GM18520 (cell line): ENCODE results near the gene SLC12A7.

Source experiments
- ATAC-seq: cut with Tn5 transposase; IDR thresholded peaks from one replicate; pipeline ENCODE4 v1.9.1; 2021; ENCODE audit not compliant: unreplicated experiment

Gene SLC12A7

DNA sequence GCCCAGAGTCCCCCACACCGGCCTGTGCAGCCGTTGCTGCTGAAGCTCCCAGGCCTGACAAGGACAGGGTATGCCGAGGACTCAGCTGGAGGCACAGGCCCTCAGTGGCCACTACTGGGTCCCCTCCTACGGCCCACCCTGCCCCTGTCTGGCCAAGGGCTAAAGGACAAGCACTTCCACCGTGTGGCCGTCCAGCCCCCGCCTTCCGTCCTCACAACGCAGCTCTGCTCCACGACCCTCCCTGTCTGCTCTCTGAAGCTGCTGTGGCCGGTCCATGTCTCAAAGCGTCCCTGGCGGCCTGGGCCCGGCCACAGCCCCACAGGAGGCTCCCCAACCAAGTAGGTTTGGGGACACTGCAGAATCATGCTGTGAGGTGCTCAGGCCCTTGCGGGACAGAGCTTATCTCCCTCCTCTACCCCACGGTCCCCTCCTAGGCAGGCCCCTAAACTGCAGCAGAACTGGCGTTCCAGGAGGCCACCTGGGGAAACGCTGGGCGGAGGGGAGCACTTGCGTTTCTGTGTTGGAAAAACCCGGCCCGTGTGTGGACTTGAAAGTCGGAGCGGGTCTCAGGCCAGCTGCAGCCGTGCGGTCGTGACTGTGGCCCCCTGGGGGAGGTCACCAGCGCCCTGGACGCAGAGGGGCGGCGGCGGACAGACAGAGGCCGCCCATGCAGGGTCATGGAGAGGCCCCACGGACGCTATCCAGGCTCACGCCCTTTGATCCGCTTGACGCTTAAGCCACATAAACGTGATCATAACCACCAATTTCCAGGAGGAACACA is 57.7 kb downstream of the SLC12A7 start:
- no peak for ATAC-seq

DNA sequence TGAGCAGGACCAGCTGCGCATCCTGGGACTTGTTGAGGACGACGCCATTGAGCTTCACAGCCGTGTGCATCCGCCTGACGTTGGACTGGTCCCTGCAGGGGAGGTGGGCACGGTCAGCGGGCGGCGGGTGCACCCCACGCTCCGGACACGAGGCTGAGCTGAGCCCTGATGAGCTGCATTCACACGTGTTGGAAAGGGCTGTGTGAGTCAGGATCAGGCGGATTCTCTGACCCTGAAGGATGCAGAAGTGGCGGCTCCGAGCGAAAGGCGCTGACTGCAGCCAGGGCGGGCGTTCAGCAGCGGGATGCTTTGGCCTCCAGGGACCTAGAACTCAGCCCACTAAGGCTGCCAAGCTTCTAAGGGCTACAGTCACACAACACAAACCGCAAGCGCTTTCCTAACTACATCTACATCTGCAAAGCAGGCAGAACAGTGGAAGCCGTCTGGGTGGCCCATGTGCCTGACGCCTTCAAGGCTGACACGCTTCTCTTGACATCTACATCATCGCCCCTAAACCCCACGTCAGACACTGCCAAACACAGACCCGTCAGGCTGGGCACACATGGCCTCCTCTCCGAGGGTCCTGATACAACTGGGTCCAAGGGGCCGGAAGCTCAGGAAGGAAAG is 58.4 kb downstream of the SLC12A7 start:
- ATAC-seq, result no peak

DNA sequence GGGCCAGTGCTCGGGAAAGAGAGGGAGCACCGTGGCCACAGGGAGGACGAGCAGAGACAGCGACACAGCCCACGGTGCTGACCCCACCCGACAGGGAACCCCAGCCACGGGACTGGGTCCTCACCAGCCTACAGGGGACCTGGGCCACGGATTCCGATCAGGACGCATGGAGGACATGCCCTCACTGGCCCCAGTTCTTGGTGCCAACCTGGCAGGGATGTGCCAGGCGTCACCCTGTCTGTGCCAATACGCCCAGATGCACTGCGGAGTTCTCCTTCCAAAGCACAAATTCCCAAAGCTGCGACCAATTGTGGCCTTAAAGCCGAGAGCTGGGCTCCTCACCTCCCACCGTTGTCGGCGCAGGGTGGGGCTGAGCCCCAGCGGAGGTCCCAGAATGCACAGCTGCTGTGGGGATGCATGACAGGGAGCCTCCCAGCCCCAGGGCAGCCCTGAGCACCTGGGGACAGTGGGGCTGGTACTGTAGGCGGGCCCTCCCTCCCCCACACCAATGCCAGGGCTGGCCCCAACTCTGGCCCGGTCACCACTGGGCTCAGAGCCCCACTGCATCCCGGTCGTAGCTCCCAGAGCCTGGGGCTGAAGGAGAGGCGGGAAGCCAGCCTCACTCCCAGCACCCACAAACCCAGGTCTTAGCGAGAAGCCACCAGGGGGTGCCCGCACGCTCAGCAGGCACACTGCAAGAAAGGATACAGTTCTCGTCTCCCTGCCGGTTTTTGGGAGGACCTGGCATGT is 59.0 kb downstream of the SLC12A7 start:
- no peak for ATAC-seq

DNA sequence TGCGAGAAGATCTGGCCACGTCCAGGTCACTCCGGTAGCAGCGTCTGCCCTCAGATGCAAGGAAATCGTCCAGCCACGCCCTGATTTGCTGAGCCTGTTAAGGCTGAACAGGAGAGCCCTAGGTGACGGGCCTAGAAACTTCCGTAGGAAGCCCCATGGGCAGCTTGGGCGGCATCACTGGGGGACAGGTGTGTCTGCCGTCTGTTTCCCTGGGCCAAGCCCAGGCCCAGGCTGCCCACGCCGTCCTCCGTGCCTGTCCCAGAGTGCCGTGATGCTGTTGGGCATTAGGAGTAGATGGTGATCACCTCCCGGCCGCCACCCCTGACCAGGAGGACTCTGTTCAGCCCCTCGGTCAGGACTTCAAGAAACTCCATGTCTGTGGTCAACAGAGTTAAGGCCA is 59.8 kb downstream of the SLC12A7 start:
- no peak for ATAC-seq

DNA sequence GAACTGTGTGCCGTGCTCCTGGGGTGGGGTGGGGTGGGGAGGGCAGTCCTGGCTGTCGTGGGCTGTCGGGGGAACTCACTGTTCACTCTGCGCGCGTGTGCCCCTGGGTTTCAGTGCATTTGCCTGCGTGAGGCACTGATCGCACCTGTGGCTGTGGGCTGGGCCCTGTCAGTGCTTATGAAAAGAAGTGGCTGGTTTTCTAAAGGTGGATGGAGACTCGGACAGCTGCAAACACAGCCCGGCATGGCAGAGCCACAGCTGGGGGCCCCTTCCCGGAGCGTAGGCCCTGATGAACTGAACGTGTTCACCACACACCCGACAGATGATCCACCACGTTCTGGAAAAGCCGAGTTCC is 60.5 kb downstream of the SLC12A7 start:
- ATAC-seq, result no peak

DNA sequence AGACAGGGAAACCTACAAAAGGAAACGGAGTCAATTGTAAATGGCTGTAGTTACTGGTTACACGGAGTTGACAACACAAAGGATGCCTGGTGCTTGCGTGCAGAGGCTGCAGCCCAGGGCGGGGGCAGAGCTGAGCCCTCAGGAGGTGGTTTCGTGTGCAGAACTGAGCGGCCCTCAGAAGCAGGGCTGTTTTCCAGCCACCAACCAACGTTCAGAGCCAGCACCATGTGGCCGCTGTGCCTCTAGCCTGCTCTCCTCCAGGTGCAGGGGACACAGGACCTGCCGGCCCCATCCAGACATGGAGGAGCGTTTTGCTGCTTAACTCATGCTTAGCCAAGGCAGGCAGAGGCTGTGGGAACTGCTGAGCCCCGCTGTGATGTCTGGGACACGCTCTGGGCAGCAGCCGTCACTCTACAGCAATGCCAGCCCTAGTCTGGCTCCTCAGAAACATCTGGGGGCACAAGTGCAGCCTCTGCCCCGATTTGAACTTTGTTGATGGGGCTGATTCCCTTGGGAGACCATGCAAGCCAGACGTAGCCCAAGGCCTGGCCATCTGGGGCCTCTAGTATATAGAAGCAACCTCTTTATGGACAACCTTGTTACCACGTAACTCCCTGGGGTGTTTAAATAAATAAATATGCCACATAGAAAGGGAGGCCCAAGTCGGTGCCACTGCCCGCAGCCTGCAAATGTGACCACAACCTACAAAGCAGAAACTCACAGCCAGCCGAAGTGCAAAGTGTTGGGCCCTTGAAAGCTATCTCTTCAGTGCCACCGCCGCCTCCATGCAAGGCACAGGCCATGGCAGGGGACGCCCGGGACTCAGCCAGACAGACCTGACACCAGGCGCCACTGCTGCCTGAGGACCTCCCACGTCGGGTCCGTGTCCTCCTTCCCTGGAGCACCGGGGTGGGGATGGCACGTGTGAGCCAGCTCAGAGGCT is 61.2 kb downstream of the SLC12A7 start:
- ATAC-seq, result no peak

DNA sequence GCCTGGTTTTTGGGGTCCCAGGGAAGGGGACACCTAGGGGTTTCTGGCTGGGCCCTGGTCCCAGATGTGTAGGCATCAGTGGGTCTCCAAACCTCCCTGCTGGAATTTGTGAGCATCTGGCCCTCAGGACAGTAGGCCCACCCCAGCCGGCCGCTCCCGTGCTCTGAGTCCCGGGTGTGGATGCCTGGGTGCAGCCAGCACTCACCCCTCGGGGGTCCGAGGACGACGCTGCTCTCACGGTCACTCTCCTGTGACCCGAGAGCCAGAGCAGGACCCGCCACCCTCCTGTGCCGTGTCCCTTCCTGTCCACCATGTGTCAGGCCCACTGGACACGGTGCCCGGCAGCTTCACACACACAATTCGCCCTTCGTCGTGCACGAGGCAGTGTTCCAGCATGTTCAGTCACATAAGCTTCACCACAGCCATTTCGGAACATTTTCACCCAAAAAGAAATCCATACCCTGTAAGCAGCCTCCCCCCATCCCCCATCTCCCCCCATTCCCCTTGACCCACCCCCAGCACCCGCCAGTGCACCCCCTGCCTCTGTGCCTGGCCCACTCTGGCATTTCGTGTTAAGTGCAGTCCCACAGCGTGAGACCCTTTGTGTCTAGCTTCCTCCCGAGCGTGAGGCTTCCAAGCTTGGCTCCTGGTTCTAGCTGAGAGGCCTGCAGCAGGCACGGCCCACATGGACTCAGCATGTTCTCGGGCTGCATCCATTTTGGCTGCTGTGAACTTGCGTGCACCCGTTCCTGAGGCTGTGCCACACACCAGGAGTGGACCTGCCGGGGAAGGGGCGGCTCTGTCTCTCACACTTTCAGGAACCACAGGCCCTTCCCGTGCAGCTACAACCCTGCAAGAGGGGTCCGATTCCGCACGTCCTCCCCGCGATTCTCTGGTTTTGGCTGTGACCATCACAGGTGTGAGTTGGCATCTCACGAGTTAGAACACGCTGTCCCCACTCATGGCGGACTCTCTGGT is 62.7 kb downstream of the SLC12A7 start:
- ATAC-seq, result no peak

DNA sequence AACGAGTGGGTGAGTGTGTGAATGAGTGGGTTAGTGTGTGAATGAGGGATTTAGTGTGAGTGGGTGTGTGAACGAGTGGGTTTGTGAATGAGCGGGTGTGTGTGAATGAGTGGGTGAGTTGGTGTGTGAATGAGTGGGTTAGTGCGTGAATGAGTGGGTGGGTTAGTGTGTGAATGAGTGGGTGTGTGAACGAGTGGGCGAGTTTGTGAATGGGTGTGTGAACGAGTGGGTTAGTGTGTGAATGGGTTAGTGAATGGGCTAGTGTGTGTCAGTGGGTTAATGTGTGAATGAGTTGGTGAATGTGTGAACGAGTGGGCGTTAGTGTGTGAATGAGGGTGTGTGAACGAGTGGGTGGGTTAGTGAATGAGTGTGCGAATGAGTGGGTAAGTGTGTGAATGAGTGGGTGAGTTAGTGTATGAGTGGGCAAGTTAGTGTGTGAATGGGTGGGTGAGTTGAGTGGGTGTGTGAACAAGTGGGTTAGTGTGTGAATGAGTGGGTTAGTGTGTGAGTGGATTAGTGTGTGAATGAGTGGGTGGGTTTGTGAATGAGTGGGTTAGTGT is 63.6 kb downstream of the SLC12A7 start:
- no peak for ATAC-seq

DNA sequence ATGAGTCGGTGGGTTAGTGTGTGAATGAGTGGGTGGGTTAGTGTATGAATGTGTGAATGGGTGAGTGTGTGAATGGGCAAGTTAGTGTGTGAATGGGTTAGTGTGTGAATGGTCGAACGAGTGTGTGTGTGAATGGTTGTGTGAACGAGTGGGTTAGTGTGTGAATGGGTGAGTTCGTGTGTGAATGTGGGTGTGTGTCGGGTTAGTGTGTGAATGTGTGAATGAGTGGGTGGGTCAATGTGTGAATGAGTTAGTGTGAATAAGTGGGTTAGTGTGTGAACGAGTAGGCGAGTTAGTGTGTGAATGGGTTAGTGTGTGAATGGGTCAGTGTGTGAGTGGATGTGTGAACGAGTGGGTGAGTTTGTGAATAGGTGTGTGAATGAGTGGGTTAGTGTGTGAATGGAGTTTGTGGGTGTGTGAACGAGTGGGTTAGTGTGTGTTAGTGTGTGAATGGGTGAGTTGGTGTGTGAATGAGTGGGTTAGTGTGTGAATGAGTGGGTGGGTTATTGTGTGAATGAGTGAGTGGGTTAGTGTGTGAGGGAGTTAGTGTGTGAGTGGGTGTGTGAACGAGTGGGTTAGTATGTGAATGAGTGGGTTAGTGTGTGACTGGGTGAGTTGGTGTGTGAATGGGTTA is 64.4 kb downstream of the SLC12A7 start:
- ATAC-seq, result no peak

DNA sequence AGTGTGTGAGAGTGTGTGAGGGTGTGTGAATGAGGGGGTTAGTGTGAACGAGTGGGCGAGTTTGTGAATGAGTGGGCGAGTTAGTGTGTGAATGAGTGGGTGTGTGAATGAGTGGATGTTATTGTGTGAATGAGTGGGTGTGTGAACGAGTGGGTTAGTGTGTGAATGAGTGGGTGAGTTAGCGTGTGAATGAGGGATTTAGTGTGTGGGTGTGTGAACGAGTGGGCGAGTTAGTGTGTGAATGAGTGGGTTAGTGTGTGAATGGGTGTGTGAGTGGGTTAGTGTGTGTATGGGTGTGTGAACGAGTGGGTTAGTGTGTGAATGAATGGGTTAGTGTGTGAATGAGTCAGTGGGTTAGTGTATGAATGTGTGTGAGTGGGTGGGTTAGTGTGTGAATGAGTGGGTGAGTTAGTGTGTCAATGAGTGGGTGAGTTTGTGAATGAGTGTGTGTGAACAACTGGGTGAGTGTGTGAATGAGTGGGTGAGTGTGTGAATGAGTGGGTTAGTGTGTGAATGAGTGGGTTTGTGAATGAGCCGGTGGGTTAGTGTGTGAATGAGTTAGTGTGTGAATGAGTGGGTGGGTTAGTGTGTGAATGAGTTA is 65.8 kb downstream of the SLC12A7 start:
- no peak for ATAC-seq

DNA sequence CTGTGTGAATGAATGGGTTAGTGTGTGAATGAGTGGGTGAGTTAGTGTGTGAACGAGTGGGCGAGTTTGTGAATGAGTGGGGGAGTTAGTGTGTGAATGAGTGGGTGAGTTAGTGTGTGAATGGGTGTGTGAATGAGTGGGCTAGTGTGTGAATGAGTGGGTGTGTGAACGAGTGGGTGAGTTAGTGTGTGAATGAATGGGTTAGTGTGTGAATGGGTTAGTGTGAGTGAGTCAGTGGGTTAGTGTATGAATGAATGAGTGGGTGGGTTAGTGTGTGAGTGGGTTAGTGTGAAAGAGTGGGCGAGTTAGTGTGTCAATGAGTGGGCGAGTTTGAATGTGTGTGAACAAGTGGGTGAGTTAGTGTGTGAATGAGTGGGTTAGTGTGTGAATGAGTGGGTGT is 67.7 kb downstream of the SLC12A7 start:
- ATAC-seq, result no peak

DNA sequence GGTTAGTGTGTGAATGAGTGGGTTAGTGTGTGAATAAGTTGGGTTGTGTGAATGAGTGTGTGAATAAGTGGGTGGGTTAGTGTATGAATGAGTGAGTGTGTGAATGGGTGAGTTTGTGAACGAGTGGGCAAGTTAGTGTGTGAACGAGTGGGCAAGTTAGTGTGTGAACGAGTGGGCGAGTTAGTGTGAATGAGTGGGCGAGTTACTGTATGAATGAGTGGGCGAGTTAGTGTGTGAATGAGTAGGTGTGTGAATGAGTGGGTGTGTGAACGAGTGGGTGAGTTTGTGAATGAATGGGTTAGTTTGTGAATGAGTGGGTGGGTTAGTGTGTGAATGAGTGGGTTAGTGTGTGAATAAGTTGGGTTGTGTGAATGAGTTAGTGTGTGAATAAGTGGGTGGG is 68.5 kb downstream of the SLC12A7 start:
- ATAC-seq, result no peak

DNA sequence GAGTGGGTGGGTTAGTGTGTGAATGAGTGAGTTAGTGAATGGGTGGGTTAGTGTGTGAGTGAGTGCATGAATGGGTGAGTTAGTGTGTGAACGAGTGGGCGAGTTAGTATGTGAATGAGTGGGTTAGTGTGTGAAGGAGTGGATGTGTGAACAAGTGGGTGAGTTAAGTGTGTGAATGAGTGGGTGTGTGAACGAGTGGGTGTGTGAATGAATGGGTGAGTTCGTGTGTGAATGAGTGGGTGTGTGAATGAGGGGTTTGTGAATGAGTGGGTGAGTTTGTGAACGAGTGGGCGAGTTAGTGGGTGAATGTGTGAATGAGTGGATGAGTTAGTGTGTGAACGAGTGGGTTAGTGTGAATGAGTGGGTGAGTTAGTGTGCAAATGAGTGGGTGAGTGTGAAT is 69.2 kb downstream of the SLC12A7 start:
- ATAC-seq, result no peak

DNA sequence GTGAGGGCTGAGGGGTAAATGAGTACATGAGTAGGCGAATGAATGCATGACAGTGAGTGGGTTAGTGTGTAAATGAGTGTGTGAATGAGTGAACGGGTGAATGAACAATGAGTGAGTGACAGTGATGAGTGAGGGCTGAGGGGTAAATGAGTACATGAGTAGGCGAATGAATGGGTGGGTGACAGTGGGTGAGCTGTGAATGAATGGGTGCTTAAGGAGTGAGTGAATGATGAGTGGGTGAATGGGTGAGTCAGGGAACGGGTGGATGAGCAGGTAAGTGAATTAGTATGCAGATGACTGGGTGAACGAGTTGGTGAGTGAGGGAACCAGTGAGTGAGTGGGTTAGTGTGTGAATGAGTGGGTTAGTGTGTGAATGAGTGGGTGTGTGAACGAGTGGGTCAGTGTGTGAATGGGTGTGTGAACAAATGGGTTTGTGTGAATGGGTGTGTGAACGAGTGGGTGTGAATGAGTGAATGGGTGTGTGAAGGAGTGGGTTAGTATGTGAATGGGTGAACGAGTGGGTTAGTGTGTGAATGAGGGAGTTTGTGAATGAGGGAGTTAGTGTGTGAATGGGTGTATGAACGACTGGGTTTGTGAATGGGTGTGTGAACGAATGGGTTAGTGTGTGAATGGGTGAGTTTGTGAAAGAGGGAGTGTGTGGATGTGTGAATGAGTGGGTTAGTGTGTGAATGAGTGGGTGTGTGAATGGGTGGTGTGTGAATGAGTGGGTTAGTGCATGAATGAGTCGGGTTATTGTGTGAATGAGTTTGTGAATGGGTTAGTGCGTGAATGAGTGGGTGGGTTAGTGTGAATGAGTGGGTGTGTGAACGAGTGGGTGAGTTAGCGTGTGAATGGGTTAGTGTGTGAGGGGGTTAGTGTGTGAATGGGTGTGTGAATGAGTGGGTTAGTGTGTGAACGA is 70.4 kb downstream of the SLC12A7 start:
- no peak for ATAC-seq

DNA sequence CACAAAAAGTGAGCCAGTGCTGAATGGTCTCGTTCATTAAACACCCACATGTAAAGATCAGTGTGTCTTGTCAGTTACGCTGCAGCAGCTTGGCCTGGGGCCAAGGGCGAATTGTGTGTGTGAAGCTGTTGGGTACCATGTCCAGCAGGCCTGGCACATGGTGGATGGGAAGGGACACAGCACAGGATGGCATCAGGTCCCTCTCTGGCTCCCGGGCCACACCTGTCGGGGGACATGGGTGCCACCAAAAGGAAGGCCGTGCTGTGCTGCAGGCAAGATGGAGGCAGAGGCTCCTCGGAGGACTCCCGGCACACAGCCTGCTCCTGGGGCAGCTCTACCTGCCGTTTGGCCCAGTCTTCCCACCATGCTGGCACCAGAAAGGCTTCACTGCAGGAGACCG is 71.3 kb downstream of the SLC12A7 start:
- no peak for ATAC-seq

DNA sequence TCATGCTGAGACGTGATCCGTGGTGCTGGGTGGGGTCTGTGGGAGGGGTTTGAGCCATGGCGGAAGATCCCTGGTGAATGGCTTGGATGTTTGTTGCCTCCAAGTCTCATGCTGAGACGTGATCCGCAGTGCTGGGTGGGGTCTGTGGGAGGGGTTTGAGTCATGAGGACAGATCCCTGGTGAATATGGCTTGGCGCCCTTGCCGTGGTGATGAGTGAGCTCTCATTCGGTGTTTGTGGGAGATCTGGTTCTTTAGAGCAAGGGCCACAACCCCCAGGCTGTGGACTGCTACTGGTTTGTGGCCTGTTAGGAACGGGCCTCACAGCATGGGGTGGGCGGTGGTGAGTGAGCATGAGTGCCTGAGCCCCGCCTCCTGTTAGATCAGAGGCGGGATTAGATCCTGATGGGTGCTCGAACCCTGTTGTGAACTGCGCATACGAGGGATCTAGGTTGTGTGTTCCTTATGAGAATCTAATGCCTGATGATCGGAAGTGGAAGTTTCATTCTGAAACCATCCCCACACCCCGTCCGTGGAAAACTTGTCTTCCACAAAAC is 72.1 kb downstream of the SLC12A7 start:
- ATAC-seq, result no peak

DNA sequence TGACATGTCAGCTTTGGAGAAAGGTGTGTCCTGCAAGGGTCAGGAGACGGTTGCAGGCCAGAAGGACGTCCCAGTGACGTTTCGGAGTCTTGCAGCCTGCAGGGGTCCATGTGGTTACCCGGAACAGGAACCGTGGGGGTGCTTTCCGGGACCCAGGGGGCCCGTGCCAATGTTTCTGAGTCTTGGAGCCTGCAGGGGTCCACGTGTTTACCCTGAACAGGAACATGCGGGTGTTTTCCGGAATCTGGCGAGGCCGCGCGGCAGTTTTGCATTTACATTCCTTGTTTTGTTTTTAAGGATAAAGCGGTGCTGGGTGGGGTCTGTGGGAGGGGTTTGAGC is 72.7 kb downstream of the SLC12A7 start:
- no peak for ATAC-seq
